ENCODE results near the gene NAXE. TPM values are rescaled to one million over a fixed set of nuclear protein-coding genes. Genes with fewer than 3 reads are reported as not detected.

Gene NAXE
- total RNA-seq, 1 donor from 2014 or later, result 75.6 TPM

GRCh38 chr1:156590326-156591180 is 1.0 kb upstream of the NAXE start:
- POLR2A ChIA-PET, result interaction anchor here (0.5 to 2.7 kb wide), 15 partner anchors 8 to 378 kb away, joined by 3 to 44 read pairs (median 6); partner anchors contain the start of genes GPATCH4, MEF2D and PMF1
- Mint-ChIP-seq H3K27ac (peak overlapping the region; percentile 94), H3K9me3 (no peaks in the 10 kb centered on the region), H3K36me3 (ENCODE audit: low read depth) (peaks cover 24% of the 10 kb centered on the region), H3K4me3 (peak overlapping the region; percentile 24), H3K4me1 (peaks cover 21% of the 10 kb centered on the region), H3K27me3 (no peaks in the 10 kb centered on the region)
- CTCF ChIA-PET, result interaction anchor here (0.7 to 4.0 kb wide), 7 partner anchors 9 to 205 kb away, joined by 3 to 18 read pairs (median 8); no protein-coding TSS in a partner anchor
- no peak for DNase-seq
- TF ChIP-seq CTCF (IDR thresholded peaks at IDR 0.05), result no peak
- intact Hi-C loops (cut with micrococcal nuclease), result loop anchor here (1.0 kb wide), 2 partner anchors 8 to 11 kb away; partner anchors contain the start of gene GPATCH4
- no peak for ATAC-seq (ENCODE audit: low read depth)

DNA sequence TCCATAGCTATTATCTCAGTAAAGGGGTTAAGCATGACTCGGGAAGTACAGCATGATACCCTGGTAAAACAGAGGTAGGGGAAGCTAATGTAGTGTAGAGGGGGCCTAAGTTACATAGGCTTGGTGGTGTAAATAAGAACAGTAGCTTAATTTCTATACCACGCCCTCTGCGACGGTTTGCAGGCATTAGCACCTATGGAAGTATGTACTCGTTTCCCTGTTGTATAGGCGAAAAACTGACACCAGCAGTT is 470 bp upstream of the NAXE start:
- POLR2A ChIA-PET, result interaction anchor here (0.5 to 2.7 kb wide), 18 partner anchors 9 to 378 kb away, joined by 3 to 44 read pairs (median 6); partner anchors contain the start of genes GPATCH4, MEF2D and PMF1
- ATAC-seq (ENCODE audit: low read depth) (peak; percentile 18), DNase-seq (no peak)
- Mint-ChIP-seq H3K4me3 (peak overlapping the region; percentile 90), H3K4me1 (peaks cover 21% of the 10 kb centered on the region), H3K9me3 (no peaks in the 10 kb centered on the region), H3K27ac (peak overlapping the region; percentile 94), H3K27me3 (no peaks in the 10 kb centered on the region), H3K36me3 (ENCODE audit: low read depth) (peaks cover 27% of the 10 kb centered on the region)
- intact Hi-C loops (cut with micrococcal nuclease), result loop anchor here (1.0 kb wide), 2 partner anchors 9 to 10 kb away; partner anchors contain the start of gene GPATCH4
- CTCF ChIA-PET, result interaction anchor here (0.8 to 4.0 kb wide), 7 partner anchors 9 to 205 kb away, joined by 3 to 18 read pairs (median 8); no protein-coding TSS in a partner anchor
- TF ChIP-seq CTCF (IDR thresholded peaks at IDR 0.05), result no peak

DNA sequence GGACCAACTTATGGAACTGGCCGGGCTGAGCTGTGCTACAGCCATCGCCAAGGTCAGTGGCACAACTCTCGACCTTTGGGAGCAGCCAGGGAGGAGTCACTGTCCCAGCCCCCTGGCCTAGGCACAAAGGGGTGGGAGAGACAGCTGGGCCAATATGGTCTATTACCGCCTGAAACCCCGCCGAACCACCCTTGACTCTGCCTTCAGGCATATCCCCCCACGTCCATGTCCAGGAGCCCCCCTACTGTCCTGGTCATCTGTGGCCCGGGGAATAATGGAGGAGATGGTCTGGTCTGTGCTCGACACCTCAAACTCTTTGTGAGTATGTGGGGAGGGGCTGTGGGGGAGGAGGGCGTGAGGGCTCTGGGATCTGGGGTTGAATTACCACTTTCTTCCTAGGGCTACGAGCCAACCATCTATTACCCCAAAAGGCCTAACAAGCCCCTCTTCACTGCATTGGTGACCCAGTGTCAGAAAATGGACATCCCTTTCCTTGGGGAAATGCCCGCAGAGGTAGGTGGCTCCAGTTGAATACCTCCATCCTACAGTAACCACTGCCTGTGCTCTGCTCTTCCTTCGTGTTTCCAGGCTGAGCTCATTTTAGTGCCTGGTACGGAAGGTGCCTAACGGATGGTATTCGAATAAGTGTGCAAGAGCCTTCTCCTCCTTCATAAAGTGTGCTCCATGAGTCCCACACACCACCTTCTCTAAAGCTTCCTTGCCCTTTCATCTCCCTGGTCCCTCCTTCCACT is 758 bp downstream of the NAXE start:
- no peak for DNase-seq
- Mint-ChIP-seq H3K4me1 (peaks cover 21% of the 10 kb centered on the region), H3K27me3 (no peaks in the 10 kb centered on the region), H3K9me3 (no peaks in the 10 kb centered on the region), H3K4me3 (peak overlapping the region; percentile 90), H3K27ac (peak overlapping the region; percentile 81), H3K36me3 (ENCODE audit: low read depth) (peaks cover 37% of the 10 kb centered on the region)
- no peak for ATAC-seq (ENCODE audit: low read depth)
- CTCF ChIA-PET, result interaction anchor here (0.6 to 4.0 kb wide), 11 partner anchors 11 to 1511 kb away, joined by 3 to 18 read pairs (median 4); no protein-coding TSS in a partner anchor
- no peak for TF ChIP-seq CTCF (IDR thresholded peaks at IDR 0.05)
- POLR2A ChIA-PET, result interaction anchor here (1.0 to 2.7 kb wide), 12 partner anchors 9 to 379 kb away, joined by 3 to 44 read pairs (median 12); partner anchors contain the start of genes GPATCH4, IQGAP3, MEF2D and PMF1
- intact Hi-C loops (cut with micrococcal nuclease), result no loop called here

- peaks cover 21% of the 10 kb centered on the region for H3K4me1 Mint-ChIP-seq
- no peak for TF ChIP-seq CTCF (IDR thresholded peaks at IDR 0.05)
- ATAC-seq (ENCODE audit: low read depth), result no peak
- peak overlapping the region; percentile 75 for H3K27ac Mint-ChIP-seq
- DNase-seq, result no peak
- peak overlapping the region; percentile 90 for H3K4me3 Mint-ChIP-seq
- ChIA-PET CTCF (interaction anchor here (0.6 to 4.0 kb wide), 9 partner anchors 12 to 1512 kb away, joined by 3 to 18 read pairs (median 4); partner anchors contain the start of gene MEF2D), POLR2A (interaction anchor here (1.1 to 2.7 kb wide), 7 partner anchors 10 to 112 kb away, joined by 4 to 32 read pairs (median 10); partner anchors contain the start of gene IQGAP3)
- H3K36me3 Mint-ChIP-seq (ENCODE audit: low read depth), result peaks cover 43% of the 10 kb centered on the region
- H3K9me3 Mint-ChIP-seq, result no peaks in the 10 kb centered on the region
- intact Hi-C loops (cut with micrococcal nuclease), result no loop called here
- H3K27me3 Mint-ChIP-seq, result no peaks in the 10 kb centered on the region
Measured at GRCh38 chr1:156592910-156593660, 1.5 kb downstream of the NAXE start.

All from activated B cell treated with CpG ODN at 0.5 μM for 24 hours (primary cell).